HEK293 (cell line): Measurements from ENCODE around the gene C19orf53.

ENCODE experiments used
- HOXA7 ChIP-seq: sonication (generic); formaldehyde crosslinking; IDR thresholded peaks from 2 replicates; pipeline ENCODE4 v1.8.1; 2022; ENCODE audit warnings: missing genetic modification reagents, borderline replicate concordance
- KLF16 ChIP-seq: fragments of 450-650 bp; formaldehyde crosslinking; IDR thresholded peaks from 2 replicates; pipeline ENCODE4 v1.5.1; 2017; ENCODE audit warnings: missing biosample characterization, missing genetic modification characterization
- SCRT1 ChIP-seq: fragments of 450-650 bp; formaldehyde crosslinking; IDR thresholded peaks from 2 replicates; pipeline ENCODE4 v1.5.1; 2016; ENCODE audit warnings: missing biosample characterization, missing genetic modification characterization, borderline replicate concordance
- SCRT2 ChIP-seq: fragments of 450-650 bp; formaldehyde crosslinking; IDR thresholded peaks from 2 replicates; pipeline ENCODE4 v1.5.1; 2016; ENCODE audit warnings: missing biosample characterization, missing genetic modification characterization
- YY1 ChIP-seq: fragments of 450-650 bp; formaldehyde crosslinking; IDR thresholded peaks from 2 replicates; pipeline ENCODE4 v1.5.1; 2018; ENCODE audit warnings: missing biosample characterization, missing genetic modification characterization
- ZBTB21 ChIP-seq: fragments of 450-650 bp; formaldehyde crosslinking; IDR thresholded peaks from 2 replicates; pipeline ENCODE4 v1.5.1; 2017; ENCODE audit warnings: missing biosample characterization, missing genetic modification characterization
- ZBTB48 ChIP-seq: fragments of 450-650 bp; formaldehyde crosslinking; IDR thresholded peaks from 2 replicates; pipeline ENCODE4 v1.5.1; 2016; ENCODE audit warnings: missing biosample characterization, missing genetic modification characterization
- ZFHX2 ChIP-seq: fragments of 450-650 bp; formaldehyde crosslinking; conservative IDR thresholded peaks from 2 replicates; pipeline ENCODE4 v1.5.1; 2016; ENCODE audit warnings: missing biosample characterization, missing genetic modification characterization
- ZFP37 ChIP-seq: fragments of 450-650 bp; formaldehyde crosslinking; IDR thresholded peaks from 2 replicates; pipeline ENCODE4 v1.5.1; 2016; ENCODE audit warnings: missing biosample characterization, missing genetic modification characterization
- ZFP69B ChIP-seq: fragments of 450-650 bp; formaldehyde crosslinking; IDR thresholded peaks from 2 replicates; pipeline ENCODE4 v1.5.1; 2016; ENCODE audit warnings: missing biosample characterization, missing genetic modification characterization
- ZNF112 ChIP-seq: fragments of 450-650 bp; formaldehyde crosslinking; IDR thresholded peaks from 2 replicates; pipeline ENCODE4 v1.5.0; 2017; ENCODE audit warnings: missing biosample characterization, missing genetic modification characterization
- ZNF202 ChIP-seq: fragments of 450-650 bp; formaldehyde crosslinking; IDR thresholded peaks from 2 replicates; pipeline ENCODE4 v1.5.1; 2016; ENCODE audit warnings: missing biosample characterization, missing genetic modification characterization, borderline replicate concordance
- ZNF211 ChIP-seq: fragments of 450-650 bp; formaldehyde crosslinking; IDR thresholded peaks from 2 replicates; pipeline ENCODE4 v1.5.1; 2016; ENCODE audit warnings: low read depth, missing biosample characterization, missing genetic modification characterization
- ZNF221 ChIP-seq: fragments of 450-650 bp; formaldehyde crosslinking; IDR thresholded peaks from 2 replicates; pipeline ENCODE4 v1.5.1; 2017; ENCODE audit warnings: missing biosample characterization, missing genetic modification characterization, borderline replicate concordance
- ZNF239 ChIP-seq: fragments of 450-650 bp; formaldehyde crosslinking; IDR thresholded peaks from 2 replicates; pipeline ENCODE4 v1.5.1; 2016; ENCODE audit warnings: missing biosample characterization, missing genetic modification characterization
- ZNF266 ChIP-seq: fragments of 450-650 bp; formaldehyde crosslinking; IDR thresholded peaks from 2 replicates; pipeline ENCODE4 v1.5.1; 2016; ENCODE audit warnings: missing biosample characterization, missing genetic modification characterization, low read depth
- ZNF292 ChIP-seq: fragments of 450-650 bp; formaldehyde crosslinking; IDR thresholded peaks from 2 replicates; pipeline ENCODE4 v1.5.1; 2016; ENCODE audit warnings: low read depth, missing biosample characterization, missing genetic modification characterization, borderline replicate concordance
- ZNF341 ChIP-seq: fragments of 450-650 bp; formaldehyde crosslinking; IDR thresholded peaks from 2 replicates; pipeline ENCODE4; 2016; ENCODE audit warnings: low read depth, missing biosample characterization, missing genetic modification characterization
- ZNF366 ChIP-seq: fragments of 450-650 bp; formaldehyde crosslinking; conservative IDR thresholded peaks from 2 replicates; pipeline ENCODE4 v1.5.1; 2016; ENCODE audit warnings: missing biosample characterization, missing genetic modification characterization
- ZNF394 ChIP-seq: fragments of 450-650 bp; formaldehyde crosslinking; IDR thresholded peaks from 2 replicates; pipeline ENCODE4 v1.5.1; 2016; ENCODE audit warnings: missing biosample characterization, missing genetic modification characterization, mild to moderate bottlenecking, moderate library complexity, borderline replicate concordance
- ZNF404 ChIP-seq: fragments of 450-650 bp; formaldehyde crosslinking; IDR thresholded peaks from 2 replicates; pipeline ENCODE4 v1.5.1; 2017; ENCODE audit warnings: missing biosample characterization, missing genetic modification characterization
- ZNF423 ChIP-seq: fragments of 450-650 bp; formaldehyde crosslinking; IDR thresholded peaks from 2 replicates; pipeline ENCODE4 v1.5.1; 2016; ENCODE audit warnings: missing biosample characterization, missing genetic modification characterization
- ZNF548 ChIP-seq: fragments of 450-650 bp; formaldehyde crosslinking; IDR thresholded peaks from 2 replicates; pipeline ENCODE4 v1.5.1; 2016; ENCODE audit warnings: missing biosample characterization, missing genetic modification characterization
- ZNF629 ChIP-seq: fragments of 450-650 bp; formaldehyde crosslinking; IDR thresholded peaks from 2 replicates; pipeline ENCODE4 v1.5.1; 2017; ENCODE audit warnings: missing biosample characterization, missing genetic modification characterization
- ZNF677 ChIP-seq: fragments of 450-650 bp; IDR thresholded peaks from 2 replicates; pipeline ENCODE4 v1.5.0; 2018; ENCODE audit warnings: missing biosample characterization, mild to moderate bottlenecking, missing genetic modification characterization, moderate library complexity
- TF ChIP-seq, protein P1 (sequence below): fragments of 450-650 bp; formaldehyde crosslinking; IDR thresholded peaks from 2 replicates; pipeline ENCODE4 v1.5.1; 2016; ENCODE audit warnings: missing biosample characterization, missing genetic modification characterization
- TF ChIP-seq, protein P2 (sequence below): fragments of 450-650 bp; formaldehyde crosslinking; IDR thresholded peaks from 2 replicates; pipeline ENCODE4 v1.5.1; 2016; ENCODE audit warnings: missing biosample characterization, missing genetic modification characterization
- TF ChIP-seq, protein P3 (sequence below): fragments of 450-650 bp; formaldehyde crosslinking; IDR thresholded peaks from 2 replicates; pipeline ENCODE4 v1.5.1; 2017; ENCODE audit warnings: missing biosample characterization, missing genetic modification characterization
- TF ChIP-seq, protein P4 (sequence below): fragments of 450-650 bp; formaldehyde crosslinking; IDR thresholded peaks from 2 replicates; pipeline ENCODE4 v1.5.1; 2016; ENCODE audit warnings: missing biosample characterization, missing genetic modification characterization
- TF ChIP-seq, protein P5 (sequence below): fragments of 450-650 bp; formaldehyde crosslinking; IDR thresholded peaks from 2 replicates; pipeline ENCODE4 v1.5.1; 2016; ENCODE audit warnings: missing biosample characterization, missing genetic modification characterization
- TF ChIP-seq, protein P6 (sequence below): fragments of 450-650 bp; formaldehyde crosslinking; IDR thresholded peaks from 2 replicates; pipeline ENCODE4 v1.5.1; 2017; ENCODE audit warnings: missing biosample characterization, missing genetic modification characterization

Gene C19orf53

GRCh38 chr19:13731147-13731964 is 42.9 kb upstream of the C19orf53 start (continued):
- TF ChIP-seq, protein P1, sequence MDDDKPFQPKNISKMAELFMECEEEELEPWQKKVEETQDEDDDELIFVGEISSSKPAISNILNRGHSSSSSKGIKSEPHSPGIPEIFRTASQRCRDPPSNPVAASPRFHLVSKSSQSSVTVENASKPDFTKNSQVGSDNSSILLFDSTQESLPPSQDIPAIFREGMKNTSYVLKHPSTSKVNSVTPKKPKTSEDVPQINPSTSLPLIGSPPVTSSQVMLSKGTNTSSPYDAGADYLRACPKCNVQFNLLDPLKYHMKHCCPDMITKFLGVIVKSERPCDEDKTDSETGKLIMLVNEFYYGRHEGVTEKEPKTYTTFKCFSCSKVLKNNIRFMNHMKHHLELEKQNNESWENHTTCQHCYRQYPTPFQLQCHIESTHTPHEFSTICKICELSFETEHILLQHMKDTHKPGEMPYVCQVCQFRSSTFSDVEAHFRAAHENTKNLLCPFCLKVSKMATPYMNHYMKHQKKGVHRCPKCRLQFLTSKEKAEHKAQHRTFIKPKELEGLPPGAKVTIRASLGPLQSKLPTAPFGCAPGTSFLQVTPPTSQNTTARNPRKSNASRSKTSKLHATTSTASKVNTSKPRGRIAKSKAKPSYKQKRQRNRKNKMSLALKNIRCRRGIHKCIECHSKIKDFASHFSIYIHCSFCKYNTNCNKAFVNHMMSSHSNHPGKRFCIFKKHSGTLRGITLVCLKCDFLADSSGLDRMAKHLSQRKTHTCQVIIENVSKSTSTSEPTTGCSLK (tag by site-specific recombination) = no peak
- TF ChIP-seq ZNF548 (no peak), ZNF221 (no peak), ZNF112 (tag by site-specific recombination) (no peak), ZNF266 (tag by site-specific recombination) (no peak), ZNF202 (tag by site-specific recombination) (no peak), SCRT1 (tag by site-specific recombination) (no peak), SCRT2 (peak; percentile 69), HOXA7 (CRISPR knock-in tag) (no peak), ZNF211 (no peak), ZFHX2 (tag by site-specific recombination) (no peak), ZNF366 (tag by site-specific recombination) (peak; percentile 98), KLF16 (tag by site-specific recombination) (no peak), ZNF629 (tag by site-specific recombination) (peak; percentile 88), ZFP69B (peak; percentile 80; the same call in 1 of the 2 replicates), ZNF677 (tag by site-specific recombination) (no peak), ZNF292 (tag by site-specific recombination) (no peak), YY1 (tag by site-specific recombination) (no peak), ZNF404 (tag by site-specific recombination) (no peak), ZNF394 (tag by site-specific recombination) (0 out of 2 replicates have a peak, but pooled peaks have one; percentile 60), ZNF341 (no peak), ZNF423 (no peak), ZNF239 (tag by site-specific recombination) (no peak), ZBTB48 (tag by site-specific recombination) (peak; percentile 88), ZBTB21 (peak; percentile 47; the same call in 1 of the 2 replicates), ZFP37 (tag by site-specific recombination) (0 out of 2 replicates have a peak, but pooled peaks have one; percentile 41)
- TF ChIP-seq, protein P2, sequence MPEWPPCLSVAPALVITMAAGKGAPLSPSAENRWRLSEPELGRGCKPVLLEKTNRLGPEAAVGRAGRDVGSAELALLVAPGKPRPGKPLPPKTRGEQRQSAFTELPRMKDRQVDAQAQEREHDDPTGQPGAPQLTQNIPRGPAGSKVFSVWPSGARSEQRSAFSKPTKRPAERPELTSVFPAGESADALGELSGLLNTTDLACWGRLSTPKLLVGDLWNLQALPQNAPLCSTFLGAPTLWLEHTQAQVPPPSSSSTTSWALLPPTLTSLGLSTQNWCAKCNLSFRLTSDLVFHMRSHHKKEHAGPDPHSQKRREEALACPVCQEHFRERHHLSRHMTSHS (tag by site-specific recombination) = no peak
- TF ChIP-seq, protein P3, sequence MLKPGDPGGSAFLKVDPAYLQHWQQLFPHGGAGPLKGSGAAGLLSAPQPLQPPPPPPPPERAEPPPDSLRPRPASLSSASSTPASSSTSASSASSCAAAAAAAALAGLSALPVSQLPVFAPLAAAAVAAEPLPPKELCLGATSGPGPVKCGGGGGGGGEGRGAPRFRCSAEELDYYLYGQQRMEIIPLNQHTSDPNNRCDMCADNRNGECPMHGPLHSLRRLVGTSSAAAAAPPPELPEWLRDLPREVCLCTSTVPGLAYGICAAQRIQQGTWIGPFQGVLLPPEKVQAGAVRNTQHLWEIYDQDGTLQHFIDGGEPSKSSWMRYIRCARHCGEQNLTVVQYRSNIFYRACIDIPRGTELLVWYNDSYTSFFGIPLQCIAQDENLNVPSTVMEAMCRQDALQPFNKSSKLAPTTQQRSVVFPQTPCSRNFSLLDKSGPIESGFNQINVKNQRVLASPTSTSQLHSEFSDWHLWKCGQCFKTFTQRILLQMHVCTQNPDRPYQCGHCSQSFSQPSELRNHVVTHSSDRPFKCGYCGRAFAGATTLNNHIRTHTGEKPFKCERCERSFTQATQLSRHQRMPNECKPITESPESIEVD (tag by site-specific recombination) = peak; percentile 93
- TF ChIP-seq, protein P4, sequence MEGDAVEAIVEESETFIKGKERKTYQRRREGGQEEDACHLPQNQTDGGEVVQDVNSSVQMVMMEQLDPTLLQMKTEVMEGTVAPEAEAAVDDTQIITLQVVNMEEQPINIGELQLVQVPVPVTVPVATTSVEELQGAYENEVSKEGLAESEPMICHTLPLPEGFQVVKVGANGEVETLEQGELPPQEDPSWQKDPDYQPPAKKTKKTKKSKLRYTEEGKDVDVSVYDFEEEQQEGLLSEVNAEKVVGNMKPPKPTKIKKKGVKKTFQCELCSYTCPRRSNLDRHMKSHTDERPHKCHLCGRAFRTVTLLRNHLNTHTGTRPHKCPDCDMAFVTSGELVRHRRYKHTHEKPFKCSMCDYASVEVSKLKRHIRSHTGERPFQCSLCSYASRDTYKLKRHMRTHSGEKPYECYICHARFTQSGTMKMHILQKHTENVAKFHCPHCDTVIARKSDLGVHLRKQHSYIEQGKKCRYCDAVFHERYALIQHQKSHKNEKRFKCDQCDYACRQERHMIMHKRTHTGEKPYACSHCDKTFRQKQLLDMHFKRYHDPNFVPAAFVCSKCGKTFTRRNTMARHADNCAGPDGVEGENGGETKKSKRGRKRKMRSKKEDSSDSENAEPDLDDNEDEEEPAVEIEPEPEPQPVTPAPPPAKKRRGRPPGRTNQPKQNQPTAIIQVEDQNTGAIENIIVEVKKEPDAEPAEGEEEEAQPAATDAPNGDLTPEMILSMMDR (tag by site-specific recombination) = no peak
- TF ChIP-seq, protein P5, sequence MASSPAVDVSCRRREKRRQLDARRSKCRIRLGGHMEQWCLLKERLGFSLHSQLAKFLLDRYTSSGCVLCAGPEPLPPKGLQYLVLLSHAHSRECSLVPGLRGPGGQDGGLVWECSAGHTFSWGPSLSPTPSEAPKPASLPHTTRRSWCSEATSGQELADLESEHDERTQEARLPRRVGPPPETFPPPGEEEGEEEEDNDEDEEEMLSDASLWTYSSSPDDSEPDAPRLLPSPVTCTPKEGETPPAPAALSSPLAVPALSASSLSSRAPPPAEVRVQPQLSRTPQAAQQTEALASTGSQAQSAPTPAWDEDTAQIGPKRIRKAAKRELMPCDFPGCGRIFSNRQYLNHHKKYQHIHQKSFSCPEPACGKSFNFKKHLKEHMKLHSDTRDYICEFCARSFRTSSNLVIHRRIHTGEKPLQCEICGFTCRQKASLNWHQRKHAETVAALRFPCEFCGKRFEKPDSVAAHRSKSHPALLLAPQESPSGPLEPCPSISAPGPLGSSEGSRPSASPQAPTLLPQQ (tag by site-specific recombination) = peak; percentile 70
- TF ChIP-seq, protein P6, sequence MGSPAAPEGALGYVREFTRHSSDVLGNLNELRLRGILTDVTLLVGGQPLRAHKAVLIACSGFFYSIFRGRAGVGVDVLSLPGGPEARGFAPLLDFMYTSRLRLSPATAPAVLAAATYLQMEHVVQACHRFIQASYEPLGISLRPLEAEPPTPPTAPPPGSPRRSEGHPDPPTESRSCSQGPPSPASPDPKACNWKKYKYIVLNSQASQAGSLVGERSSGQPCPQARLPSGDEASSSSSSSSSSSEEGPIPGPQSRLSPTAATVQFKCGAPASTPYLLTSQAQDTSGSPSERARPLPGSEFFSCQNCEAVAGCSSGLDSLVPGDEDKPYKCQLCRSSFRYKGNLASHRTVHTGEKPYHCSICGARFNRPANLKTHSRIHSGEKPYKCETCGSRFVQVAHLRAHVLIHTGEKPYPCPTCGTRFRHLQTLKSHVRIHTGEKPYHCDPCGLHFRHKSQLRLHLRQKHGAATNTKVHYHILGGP (tag by site-specific recombination) = peak; percentile 67; the same call in 1 of the 2 replicates
